Measurements from ENCODE around the gene ANKH.

ANKH gene

DNA sequence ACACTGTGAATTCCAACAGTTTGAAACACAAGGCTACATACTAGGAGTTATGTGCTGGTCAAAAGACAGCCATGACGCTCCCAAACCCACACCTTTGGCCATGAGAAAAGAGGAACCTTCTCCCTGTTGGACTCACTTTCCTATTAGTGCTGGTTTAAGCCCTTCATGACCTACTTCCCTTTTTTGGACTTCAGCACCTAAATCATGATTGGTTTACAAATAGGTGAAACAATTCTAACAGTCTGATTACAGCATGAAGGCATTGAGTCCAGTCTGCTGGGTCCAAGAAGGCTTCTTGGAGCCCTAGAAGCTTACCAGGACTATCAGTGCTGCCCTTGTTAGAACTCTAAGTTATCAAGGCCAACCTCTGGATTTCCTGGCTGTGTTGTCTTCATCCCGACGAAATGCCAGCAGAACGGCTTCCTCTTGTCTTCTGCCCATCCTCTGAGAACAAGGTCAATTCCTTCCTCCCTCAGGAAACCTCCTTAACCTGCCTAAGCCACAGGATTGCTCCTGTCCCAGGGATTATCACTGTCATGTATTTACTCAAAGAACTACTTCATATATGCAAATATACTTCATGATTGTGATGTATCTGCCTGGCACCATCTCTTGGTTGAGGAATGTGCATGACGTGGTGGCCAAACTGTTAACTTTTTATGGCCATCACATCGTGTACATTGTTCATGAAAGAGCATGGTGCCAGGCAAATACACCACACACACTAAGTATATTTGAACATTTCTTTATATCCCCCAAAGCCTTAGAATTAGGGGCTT is 83.6 kb downstream of the ANKH start:
- DNase-seq, result no peak

DNA sequence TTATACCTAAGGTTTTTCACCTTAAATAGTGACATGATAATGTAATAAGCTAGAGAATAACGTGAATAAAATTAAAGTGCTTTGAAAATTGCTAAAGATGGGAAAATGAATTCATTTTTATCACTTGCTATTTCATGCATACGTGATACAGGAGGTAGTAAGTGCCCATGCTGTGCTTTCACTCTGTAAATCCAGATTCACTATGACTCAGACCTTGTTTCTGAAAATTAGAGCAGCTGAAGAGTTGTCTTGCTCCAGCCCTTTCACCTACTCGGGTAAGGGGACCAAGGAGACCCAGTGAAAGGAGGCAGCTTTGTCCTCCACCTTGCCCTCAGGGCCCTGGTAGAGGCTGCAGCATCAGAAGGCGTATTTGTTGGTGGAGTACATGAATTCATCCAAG is 87.9 kb downstream of the ANKH start:
- DNase-seq, result no peak

DNA sequence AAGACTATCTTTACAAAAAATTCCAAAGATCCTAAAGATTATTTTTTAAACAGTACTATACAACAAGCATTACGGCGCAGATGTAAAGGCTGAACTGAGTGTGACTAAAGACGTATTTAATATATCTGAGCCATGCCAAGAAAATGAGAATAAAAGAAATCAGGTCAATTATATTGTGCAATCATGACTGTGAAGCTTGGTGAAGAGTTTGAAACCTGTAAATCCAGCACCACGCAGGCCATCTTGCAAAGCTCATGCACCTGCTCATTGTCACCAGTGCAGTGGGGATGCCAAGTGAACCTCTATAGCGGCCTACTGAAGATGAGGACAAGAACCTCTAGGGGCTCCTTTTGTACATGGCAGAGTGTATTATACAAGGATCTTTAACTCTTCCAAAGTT is 89.0 kb downstream of the ANKH start:
- no peak for DNase-seq

DNA sequence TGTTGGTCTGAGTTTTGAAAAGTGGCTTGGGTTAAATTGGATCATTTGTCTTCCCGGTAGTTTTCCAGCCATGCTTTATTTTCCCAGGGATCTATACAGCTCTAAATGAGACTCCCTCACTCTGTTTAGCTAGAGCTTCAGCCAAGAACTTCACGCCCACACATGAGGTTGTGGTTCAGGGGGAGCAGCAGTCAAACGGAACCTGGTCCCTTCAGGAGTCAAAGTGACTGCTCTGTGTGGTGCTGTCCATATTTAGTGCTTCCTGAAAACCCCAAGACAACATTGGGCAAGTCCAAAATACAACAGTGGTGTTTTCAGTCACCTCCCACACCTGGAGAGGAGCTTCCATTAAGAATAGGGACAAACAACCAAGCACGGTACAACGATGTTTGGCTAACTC is 90.5 kb downstream of the ANKH start:
- DNase-seq, result no peak

DNA sequence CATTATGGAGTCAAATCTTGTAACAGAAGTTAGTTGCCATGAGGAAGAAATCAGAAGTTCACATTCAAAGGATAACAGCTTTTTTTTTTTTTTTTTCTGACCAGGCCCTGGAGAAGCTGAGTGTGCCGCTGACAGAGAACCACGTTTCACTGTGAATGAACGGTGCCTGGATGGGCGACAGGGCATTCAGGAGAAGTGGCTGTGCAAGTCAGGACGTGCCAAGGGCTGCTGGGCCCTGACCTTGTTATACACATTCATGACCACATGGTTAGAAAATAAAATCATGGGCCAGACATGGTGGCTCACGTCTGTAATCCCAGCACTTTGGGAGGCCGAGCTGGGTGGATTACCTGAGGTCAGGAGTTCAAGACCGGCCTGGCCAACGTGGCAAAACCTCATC is 91.6 kb downstream of the ANKH start:
- no peak for DNase-seq

DNA sequence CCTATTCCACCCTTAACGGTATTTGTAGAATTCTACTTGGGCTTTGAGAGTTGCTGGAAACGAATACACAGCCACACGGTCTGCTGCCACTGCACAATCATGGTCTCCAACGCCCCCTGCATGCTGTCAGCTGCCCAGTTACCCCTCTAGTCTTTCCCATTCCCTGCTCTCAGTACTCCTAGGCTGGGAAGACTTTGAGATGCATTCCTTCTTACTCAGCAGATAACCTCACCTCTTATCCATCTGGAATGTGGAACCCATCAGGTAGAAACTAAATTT is 92.8 kb downstream of the ANKH start:
- DNase-seq, result no peak

DNA sequence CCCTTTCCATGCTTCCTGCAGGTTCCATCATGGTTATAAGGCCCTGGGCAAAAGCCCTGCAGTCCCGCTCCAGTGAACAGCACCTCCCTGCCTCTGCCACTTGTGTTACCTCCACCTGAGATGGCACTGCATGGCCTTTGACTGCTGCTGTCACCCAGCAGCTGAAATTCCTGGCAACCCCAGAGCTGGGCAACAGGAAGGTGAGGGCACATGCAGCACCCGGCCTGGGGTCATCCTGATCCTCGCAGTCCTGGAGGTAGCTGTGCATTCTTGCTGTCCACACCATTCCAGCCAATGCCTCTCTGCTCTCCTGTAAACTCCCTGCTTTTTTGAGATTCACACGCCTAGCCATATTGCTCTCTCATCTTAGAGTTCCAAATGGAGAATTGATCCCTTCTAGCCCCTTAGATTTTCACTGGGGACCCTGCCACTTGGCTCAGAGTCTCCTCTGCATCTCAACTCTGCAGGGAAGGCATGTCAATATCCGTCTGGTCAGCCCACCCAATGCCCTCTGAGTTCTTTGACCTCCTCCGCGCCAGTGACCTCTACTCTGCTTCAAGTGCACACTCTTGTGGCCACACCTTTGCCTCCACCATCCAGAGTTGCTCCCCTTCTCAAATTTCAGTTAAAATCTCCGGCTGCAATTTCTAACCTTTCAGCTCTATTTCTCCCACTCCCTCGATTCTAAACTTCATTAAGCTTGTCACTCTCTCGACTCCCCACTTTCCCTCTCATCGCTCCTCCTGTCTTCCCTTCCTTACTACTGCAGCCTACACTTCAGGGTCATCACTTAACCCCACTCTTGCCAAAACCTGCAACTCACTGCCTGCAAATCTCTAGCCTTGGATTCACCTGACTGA is 93.4 kb downstream of the ANKH start:
- DNase-seq, result no peak

DNA sequence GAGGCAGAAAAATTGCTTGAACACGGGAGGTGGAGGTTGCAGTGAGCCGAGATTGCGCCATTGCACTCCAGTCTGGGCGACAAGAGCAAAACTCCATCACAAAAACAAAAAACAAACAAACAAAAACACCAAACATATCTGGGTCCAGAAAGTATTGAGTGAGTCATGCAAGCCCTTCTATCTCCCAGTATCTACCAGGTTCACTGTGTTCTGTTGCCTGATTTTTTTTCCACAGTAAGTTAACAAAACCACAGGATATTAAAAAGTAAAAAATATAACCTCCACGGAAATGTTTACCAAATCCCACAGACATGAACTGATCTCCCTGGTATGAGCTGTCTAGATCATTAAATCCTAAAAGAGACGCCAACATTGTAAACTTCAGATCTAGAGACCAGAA is 94.4 kb downstream of the ANKH start:
- no peak for DNase-seq

DNA sequence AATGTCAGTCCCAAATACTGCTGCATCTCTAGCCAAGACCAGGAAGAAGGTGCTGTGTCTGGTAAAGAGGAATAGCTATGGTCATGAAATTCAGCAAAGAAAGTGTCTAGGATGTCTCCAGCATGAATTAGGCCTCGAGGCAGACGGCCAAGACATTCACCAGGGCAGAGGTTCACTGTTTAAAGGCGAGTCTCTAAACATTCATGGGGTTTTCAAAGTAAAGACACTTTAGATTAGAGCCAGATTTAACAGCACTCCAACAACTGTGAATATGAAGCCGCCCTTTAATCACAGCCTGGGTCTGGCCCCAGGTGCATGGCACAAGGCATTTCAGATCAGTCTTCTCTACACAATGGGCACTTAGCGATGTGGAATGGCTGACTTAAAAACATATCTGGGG is 95.0 kb downstream of the ANKH start:
- no peak for DNase-seq

DNA sequence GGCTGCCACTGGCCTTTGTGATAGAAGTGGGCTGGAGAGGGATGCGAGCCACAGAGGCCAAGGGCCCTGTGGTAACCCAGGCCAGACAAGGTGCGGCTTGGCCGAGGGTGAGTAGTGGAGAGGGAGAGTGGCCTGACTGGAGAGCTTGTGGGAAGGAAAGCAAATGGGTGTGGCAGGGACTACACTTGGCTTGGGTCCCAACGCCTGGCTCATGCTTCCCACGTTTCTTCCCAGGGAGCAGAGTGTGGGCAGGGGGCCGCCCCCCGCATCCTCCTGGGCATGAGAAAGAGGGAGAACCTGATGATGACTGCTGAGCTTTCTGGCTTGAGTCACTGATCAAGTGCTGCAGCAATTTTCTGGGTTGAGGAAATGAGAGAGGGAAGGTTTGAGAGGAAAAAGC is 95.7 kb downstream of the ANKH start:
- no peak for DNase-seq

DNA sequence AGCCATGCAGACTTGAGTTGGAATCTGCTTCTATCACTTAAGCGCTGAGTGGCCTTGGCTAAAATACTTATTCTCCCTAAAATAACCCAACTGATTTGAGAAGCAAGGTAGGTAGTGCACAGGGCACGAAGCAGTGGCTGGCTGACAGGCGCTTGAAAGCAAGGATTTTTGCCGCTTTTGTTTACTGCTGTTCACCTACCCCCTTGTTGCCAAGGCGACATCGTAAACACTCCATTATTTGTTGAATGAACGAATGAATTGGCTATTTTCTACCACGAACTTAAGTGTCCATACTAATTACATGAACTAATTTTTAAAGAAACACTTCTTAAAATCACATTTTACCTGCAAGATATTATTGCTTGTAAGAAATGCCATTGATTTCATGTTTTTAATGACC is 98.0 kb downstream of the ANKH start:
- peak; percentile 16 for DNase-seq

DNA sequence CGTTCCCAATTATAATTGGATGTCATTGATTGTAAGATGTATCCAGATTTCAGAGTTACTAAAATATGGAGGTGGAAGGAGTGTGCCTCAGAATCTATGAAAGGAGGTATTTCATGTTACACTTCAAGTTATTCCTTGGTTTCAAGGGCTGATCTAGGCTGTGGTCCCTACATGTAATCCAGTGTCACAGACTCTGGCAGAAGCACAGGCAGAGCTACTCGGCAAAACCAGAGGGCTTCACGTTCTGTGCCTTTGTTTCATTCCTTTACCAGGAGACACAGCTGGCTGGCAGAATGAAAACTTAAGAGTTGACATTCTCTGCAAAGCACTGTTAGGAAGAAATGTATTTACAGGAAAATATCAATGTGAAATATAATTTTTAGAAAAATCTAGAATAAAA is 99.6 kb downstream of the ANKH start:
- no peak for DNase-seq

DNA sequence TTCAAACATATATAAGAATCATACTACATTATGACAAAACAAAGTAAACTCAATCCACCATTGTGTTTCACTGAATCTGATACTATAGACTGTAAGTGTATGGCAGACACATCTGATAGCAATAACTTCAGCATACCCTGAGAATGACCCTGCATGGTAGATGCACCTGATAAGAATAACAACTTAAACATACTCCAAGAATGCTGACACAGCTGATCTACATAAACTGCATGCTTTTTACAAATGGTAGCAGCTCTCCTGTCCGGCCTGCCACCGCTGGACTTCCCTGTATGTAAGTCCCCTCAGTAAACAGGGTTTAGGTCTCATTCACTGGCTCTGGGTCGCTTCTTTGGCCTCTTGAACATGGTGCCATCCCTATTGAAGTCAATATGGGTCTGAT is 100.4 kb downstream of the ANKH start:
- DNase-seq, result no peak

DNA sequence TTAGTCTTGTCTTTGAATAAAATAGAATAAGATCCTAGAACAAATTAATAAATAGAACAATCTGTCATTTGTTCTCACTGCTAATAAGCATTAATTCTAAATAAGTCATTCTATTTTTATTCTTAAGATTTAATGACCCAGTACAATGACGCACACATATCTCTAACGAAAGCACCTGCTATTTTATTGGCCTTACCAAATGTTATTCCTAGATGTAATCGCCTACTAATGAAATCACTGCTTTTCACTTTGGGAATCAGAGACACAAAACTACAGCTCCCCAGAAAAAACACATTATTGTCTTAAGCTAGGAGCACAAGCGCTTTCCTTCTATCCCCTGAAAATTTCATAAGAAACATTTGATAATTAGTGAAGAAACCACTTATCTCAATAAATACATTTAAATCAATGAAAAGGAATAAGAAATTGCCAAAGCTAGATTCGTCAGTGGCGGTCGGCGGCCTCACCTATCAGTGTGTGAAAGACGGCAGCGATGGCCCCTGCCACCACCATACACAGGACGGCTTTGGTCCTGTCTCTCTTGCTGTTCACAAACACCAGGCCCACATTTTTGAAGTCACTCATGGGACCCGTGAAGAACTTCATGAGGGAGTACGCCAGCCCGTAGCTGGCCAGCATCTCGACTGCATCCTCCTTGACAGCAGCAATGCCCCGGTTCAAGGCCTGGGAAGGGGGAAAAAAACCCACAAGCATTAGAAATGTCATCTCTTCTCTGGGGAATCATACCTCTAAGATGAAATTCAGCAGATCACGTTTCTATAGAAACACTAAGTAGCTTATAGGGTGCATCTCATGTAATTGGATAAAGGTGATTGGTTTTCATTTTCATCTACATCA is 102.8 kb downstream of the ANKH start:
- DNase-seq, result no peak

DNA sequence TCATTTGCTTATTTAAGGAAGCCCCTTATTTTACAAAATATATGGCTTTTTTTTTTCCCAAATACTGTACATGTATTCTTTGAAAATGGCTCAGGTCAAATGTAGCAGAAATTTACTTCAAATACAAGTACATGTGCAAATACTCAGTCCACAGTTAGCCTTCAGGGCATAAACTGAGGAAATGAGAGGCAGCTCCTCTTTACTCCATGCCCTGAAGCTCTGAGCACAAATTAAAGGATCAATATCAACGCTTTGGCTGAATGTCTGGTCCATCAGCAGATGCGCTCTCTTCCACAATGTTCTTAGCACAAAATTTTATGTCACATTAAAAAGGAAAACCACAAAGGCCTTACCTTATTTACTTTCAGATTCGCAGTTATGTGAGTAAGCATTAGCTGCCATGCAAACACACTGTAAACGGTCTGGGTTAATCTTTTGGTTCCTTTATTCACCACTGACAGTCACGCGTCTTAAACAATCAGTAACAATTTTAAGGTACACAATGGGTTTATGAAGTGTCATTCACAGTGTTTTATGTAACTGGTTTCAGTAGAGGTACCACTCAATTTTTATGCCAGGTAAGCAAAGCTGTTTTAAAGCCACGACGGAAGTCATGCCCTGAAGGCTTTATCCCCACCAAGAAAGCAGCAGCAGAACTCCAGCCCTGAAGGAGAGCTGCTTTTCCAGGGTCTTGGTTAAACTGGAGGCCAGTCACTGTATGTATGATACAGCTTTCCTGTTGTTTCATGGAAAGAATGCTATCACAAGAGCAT is 103.7 kb downstream of the ANKH start:
- peak; percentile 92 for DNase-seq

DNA sequence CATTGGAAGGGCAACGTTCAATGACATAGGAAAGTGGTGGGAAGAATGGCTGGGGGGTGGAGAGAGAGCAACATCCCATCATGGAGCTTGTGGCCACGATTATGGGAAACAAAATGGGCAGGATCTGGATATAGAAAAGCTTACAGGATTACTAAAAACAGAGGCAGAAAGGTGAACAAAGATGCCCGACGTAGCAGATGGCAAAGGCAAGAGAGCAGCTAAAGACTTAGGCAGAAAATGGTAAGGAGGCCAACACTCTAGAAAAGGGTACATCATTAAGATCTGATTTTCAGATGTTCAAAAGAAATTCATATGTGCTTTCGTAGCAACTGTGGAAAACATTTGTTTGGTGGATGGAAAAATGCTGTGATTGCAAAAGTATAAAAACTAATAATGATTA is 104.5 kb downstream of the ANKH start:
- DNase-seq, result no peak

DNA sequence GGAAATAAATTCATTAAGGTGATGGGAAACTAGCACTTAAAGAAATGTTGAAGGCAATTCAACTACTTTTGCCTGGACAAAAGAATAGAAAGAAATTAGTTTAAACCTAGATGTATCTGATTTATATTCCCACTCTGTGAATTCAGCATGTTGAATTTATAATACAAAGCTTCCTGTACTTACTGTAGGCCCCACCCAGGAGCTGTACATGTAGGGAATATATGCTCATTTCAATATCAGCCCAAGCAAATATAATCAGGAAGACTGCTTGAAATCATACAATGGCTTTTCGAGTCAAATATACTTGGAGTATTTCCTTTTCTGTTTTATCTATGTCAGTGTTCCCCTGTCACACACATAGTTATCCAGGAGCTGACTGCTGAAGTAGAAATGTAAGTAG is 105.0 kb downstream of the ANKH start:
- DNase-seq, result no peak

DNA sequence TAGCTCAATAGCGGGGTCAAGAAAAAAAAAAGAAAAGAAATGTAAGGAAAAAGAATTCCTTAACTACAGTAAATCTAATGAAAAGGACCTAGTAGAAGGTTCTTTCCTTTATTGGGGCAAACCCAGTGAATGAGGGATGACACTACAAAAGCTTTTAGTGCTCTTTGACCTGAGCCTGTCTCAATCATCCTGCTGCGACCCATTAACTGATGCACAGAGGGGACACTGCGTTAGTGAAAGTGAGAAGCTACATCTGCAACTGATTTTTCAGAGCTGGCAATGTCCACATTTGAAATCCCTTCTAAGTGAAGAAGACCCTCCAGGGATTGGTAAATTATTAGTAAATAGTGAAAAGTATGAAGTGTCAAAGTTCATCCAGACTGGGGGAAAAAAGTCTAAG is 106.0 kb downstream of the ANKH start:
- no peak for DNase-seq

DNA sequence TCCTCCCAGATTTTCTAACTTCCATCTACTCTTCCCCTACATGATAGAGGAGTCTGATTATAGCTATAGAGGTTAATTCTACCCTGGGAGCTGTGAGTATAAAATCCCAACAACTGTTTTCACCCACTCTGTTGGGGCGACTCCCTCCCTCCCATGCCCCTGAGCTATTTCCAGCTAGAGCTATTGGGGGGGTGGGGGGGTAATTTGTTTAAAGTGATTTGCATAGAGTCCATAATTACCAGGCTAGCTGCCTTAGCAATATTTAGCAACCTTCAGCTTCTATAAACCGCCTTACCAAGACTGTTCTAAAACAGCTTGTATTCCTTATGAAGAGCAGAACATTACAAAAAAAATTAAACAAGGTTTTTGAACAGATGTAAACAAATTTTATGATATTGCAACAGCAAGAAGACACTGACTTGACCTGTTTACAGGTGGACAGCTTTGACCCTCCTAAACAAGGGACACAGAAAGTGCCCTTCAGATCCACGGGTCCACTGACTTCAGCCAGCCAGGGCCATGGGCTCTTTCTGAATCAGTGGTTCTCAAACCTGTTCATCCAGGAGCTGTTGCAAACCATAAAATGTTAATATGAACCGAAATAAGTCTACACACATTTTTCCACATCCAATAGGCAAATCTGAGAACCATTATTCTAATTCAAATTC is 108.9 kb downstream of the ANKH start:
- DNase-seq, result no peak

DNA sequence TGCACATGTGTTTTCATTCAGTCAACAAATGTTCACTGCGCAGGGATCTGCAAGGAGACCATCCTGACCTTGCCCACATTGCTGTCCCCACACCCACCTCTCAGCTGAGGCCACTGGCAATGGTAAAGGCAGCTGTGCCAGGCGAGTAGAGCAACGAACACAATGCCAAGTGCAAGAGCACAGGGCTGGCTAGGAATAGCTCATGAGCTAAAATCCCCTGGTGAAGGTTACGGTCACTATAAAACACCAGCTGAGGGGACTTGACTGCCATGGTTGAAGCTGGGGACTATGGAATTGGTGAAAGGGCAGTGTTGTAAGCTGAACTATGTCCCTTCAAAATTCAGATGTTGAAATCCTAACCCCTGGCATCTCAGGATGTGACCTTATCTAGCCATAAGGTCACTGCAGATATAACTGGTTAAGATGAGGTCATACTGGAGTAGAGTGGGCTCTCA is 111.0 kb downstream of the ANKH start:
- DNase-seq, result no peak

DNA sequence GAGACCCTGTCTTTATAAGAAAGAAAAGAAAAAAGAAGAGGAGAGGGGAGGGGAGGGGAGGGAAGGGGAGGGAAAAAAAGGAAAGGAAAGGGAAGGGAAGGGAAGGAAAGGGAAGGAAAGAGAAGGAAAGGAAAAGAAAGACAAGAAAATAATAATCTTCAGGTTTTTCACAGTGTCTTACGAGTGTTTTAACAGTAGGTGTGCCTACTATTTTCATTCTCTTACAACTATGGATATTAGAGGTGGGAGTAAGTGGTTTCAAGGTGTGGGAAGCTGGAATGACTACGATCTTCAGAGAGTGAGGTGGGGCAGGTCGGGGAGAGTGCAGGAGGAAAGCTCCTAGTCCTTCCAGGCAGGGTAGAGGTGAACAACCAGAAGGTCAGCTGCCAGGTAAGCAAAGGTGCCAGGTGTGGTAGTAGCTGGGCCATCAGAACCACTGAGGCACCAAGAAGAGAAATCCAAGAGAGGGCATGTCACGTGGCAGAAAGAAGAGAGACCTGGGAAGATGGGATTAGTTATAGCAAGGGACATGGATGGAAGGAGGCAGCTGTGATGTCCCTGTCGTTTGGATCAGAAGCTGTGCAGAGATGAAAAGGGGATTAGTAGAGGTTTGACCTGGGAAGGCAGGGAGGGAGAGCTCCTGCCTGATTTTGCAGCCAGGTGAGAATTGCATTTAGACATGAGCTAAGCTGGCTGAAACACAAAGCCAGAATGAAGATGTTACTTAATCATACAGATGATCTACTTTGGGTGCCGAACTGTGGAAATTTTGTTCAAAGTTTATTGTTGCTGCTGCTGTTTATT is 111.6 kb downstream of the ANKH start:
- DNase-seq, result no peak
